Measurements from ENCODE around the gene NHSL2. TPM values are rescaled to one million over a fixed set of nuclear protein-coding genes. Genes with fewer than 3 reads are reported as not detected.
A peak's percentile ranks its signal among the peaks of the same experiment; 100 is the strongest.
"Not testable (repeated sequence)": the region's sequence is repeated elsewhere in the genome, so short reads cannot be mapped to it uniquely, and the experiment has no call there.

The NHSL2 gene
- total RNA-seq, 4 donors from 2014 or later = 1.5 to 2.7 (median 2.1) TPM

GRCh38 chrX:71955530-71956120 is 45.0 kb downstream of the NHSL2 start:
- intact Hi-C loops (cut with DNase I; ENCODE audit: low total_unique reads) = no loop called here
- no peak overlapping the region for H3K27ac ChIP-seq
- ATAC-seq = no peak

GRCh38 chrX:71958281-71958675 is 47.6 kb downstream of the NHSL2 start:
- ATAC-seq = no peak

More at GRCh38 chrX:71955530-71956120, 45.0 kb downstream of the NHSL2 start:
- no peak for DNase-seq
- TF ChIP-seq CTCF (IDR thresholded peaks at IDR 0.05 in 4 of 5, conservative IDR thresholded peaks at IDR 0.05 in 1 of 5) = no peak
- no peak for TF ChIP-seq POLR2A (IDR thresholded peaks at IDR 0.05)
- in situ Hi-C loops (cut with MboI; ENCODE audit: low sequenced_read_pairs in 4 of 4) = no loop called here
- Histone ChIP-seq H3K27me3 (no peaks in the 10 kb centered on the region), H3K9me3 (no peaks in the 10 kb centered on the region), H3K36me3 (no peaks in the 10 kb centered on the region), H3K4me1 (peaks cover 0 to 3% of the 10 kb centered on the region in 2 donors), H3K4me3 (no peak overlapping the region)

GRCh38 chrX:71964184-71964583 is 53.5 kb downstream of the NHSL2 start:
- H3K9me3 ChIP-seq; H3K4me3 ChIP-seq; in situ Hi-C loops (cut with MboI; ENCODE audit: low sequenced_read_pairs in 4 of 4); H3K4me1 ChIP-seq; DNase-seq; H3K27ac ChIP-seq; intact Hi-C loops (cut with DNase I; ENCODE audit: low total_unique reads); H3K27me3 ChIP-seq; ATAC-seq; H3K36me3 ChIP-seq: not testable (repeated sequence)

More at GRCh38 chrX:71958281-71958675, 47.6 kb downstream of the NHSL2 start:
- TF ChIP-seq CTCF (IDR thresholded peaks at IDR 0.05 in 4 of 5, conservative IDR thresholded peaks at IDR 0.05 in 1 of 5) (no peak), POLR2A (IDR thresholded peaks at IDR 0.05) (no peak)
- Histone ChIP-seq H3K4me3 (no peak overlapping the region), H3K4me1 (peaks cover 0 to 3% of the 10 kb centered on the region in 2 donors), H3K27ac (no peak overlapping the region), H3K27me3 (no peaks in the 10 kb centered on the region), H3K9me3 (no peaks in the 10 kb centered on the region), H3K36me3 (no peaks in the 10 kb centered on the region)
- intact Hi-C loops (cut with DNase I; ENCODE audit: low total_unique reads) = no loop called here
- in situ Hi-C loops (cut with MboI; ENCODE audit: low sequenced_read_pairs in 4 of 4) = no loop called here
- no peak for DNase-seq

- H3K27me3 ChIP-seq = no peaks in the 10 kb centered on the region
- H3K27ac ChIP-seq = no peak overlapping the region
- DNase-seq (no peak), ATAC-seq (no peak)
- no peaks in the 10 kb centered on the region for H3K36me3 ChIP-seq
- intact Hi-C loops (cut with DNase I; ENCODE audit: low total_unique reads) = no loop called here
- in situ Hi-C loops (cut with MboI; ENCODE audit: low sequenced_read_pairs in 4 of 4) = no loop called here
- H3K4me3 ChIP-seq = no peak overlapping the region
- H3K4me1 ChIP-seq = no peaks in the 10 kb centered on the region
- no peaks in the 10 kb centered on the region for H3K9me3 ChIP-seq
- no peak for TF ChIP-seq CTCF (IDR thresholded peaks at IDR 0.05 in 4 of 5, conservative IDR thresholded peaks at IDR 0.05 in 1 of 5)
- TF ChIP-seq POLR2A (IDR thresholded peaks at IDR 0.05) = no peak
Observed at GRCh38 chrX:71974916-71975315, 64.3 kb downstream of the NHSL2 start.

- H3K4me1 ChIP-seq = no peaks in the 10 kb centered on the region
- intact Hi-C loops (cut with DNase I; ENCODE audit: low total_unique reads) = loop anchor here (1.0 kb wide), 1 partner anchor 42 kb away; no protein-coding TSS in a partner anchor
Observed at GRCh38 chrX:71976753-71977152, 66.1 kb downstream of the NHSL2 start.

More at GRCh38 chrX:71976753-71977152, 66.1 kb downstream of the NHSL2 start:
- peak; percentile 95 to 97 for ATAC-seq
- H3K27me3 ChIP-seq = no peaks in the 10 kb centered on the region
- in situ Hi-C loops (cut with MboI; ENCODE audit: low sequenced_read_pairs in 4 of 4) = no loop called here
- H3K4me3 ChIP-seq = no peak overlapping the region
- TF ChIP-seq CTCF (IDR thresholded peaks at IDR 0.05 in 4 of 5, conservative IDR thresholded peaks at IDR 0.05 in 1 of 5) (no peak), POLR2A (IDR thresholded peaks at IDR 0.05) (no peak)
- H3K36me3 ChIP-seq = no peaks in the 10 kb centered on the region
- DNase-seq = peak; percentile 17 to 77
- H3K27ac ChIP-seq = peak overlapping the region; percentile 31 to 70 (median 52)
- H3K9me3 ChIP-seq = no peaks in the 10 kb centered on the region
